ENCODE results near the gene STC2. TPM values are rescaled to one million over a fixed set of nuclear protein-coding genes. Genes with fewer than 3 reads are reported as not detected.

The STC2 gene
- total and polyA plus RNA-seq, 10 of the 15 experiments (the other 5 are each of a cell fraction or from before 2014, with no cell fraction given) = 0.05 to 4.8 (median 2.0) TPM

GRCh38 chr5:173297813-173298212 lies 30.4 kb downstream of the STC2 start:
- Histone ChIP-seq H3K4me1 (ENCODE audit: control insufficient read depth, insufficient read depth, low read length) (peaks cover 15% of the 10 kb centered on the region), H4K20me1 (ENCODE audit: control insufficient read depth, insufficient read depth) (no peaks in the 10 kb centered on the region), H2AFZ (ENCODE audit: control insufficient read depth, low read depth, low read length) (no peak overlapping the region), H3K27ac (ENCODE audit: control insufficient read depth, insufficient read depth) (no peak overlapping the region), H3K27me3 (replicated peaks in 1 of 2; ENCODE audit: control insufficient read depth in 2 of 2, insufficient read depth in 2 of 2, low read length in 1 of 2) (peaks cover 0 to 2% of the 10 kb centered on the region in 2 experiments; a peak in 2 of 4 replicates), H3K79me2 (ENCODE audit: control insufficient read depth, insufficient read depth, low read length) (no peaks in the 10 kb centered on the region), H3K9me3 (replicated peaks; ENCODE audit: control insufficient read depth, insufficient read depth, low read length) (no peaks in the 10 kb centered on the region), H3K36me3 (ENCODE audit: control insufficient read depth in 2 of 2, insufficient read depth in 2 of 2, low read length in 1 of 2) (no peaks in the 10 kb centered on the region), H3K9ac (ENCODE audit: control insufficient read depth, insufficient read depth, low read length) (no peak overlapping the region), H3K4me2 (ENCODE audit: control insufficient read depth, insufficient read depth) (no peak overlapping the region), H3K4me3 (no peak overlapping the region)
- 60% methylated on average over 8 of the region's 8 CpGs for WGBS (ENCODE audit: insufficient coverage, insufficient replicate concordance, low lambda C conversion rate, missing lambda C conversion rate)
- no TSS peak for BruUV-seq (replicated peaks)
- DNase-seq (ENCODE audit: low read depth, low spot score) (no peak), FAIRE-seq (no peak), ATAC-seq (no peak)
- in situ Hi-C loops (cut with MboI) = no loop called here
- ChIA-PET POLR2A (no interaction called here), RAD21 (ENCODE audit: unreplicated experiment) (no interaction called here), CTCF (interaction anchor here (0.6 to 1.4 kb wide), 2 partner anchors 13 to 538 kb away, joined by 3 to 4 read pairs; no protein-coding TSS in a partner anchor), SMC1A (ENCODE audit: uncharacterized antibody, unreplicated experiment) (no interaction called here)
- TF ChIP-seq NR2C1 (IDR thresholded peaks at IDR 0.05) = no peak
- TF ChIP-seq NR2F1 (conservative IDR thresholded peaks at IDR 0.05) = no peak
- no peak for TF ChIP-seq MEF2B (IDR thresholded peaks at IDR 0.05; ENCODE audit: partially characterized antibody, poor library complexity, severe bottlenecking)
- TF ChIP-seq ZBTB40 (IDR thresholded peaks at IDR 0.05; ENCODE audit: borderline replicate concordance) = no peak
- TF ChIP-seq CHD1 (IDR thresholded peaks at IDR 0.05; ENCODE audit: low read depth, low read length) = no peak
- no peak for TF ChIP-seq IKZF1 (conservative IDR thresholded peaks at IDR 0.05)
- no peak for TF ChIP-seq HSF1 (IDR thresholded peaks at IDR 0.05; ENCODE audit: low read depth, low read length)
- TF ChIP-seq TARDBP (IDR thresholded peaks at IDR 0.05; ENCODE audit: borderline replicate concordance) = no peak
- intact Hi-C loops (cut with micrococcal nuclease; ENCODE audit: unreplicated experiment) = loop anchor here (10.0 kb wide), 1 partner anchor 677 kb away; no protein-coding TSS in a partner anchor

Data from GM12878 (cell line).